Lower lobe of right lung (tissue), 2 donors: ENCODE results near the gene SRM. TPM values are rescaled to one million over a fixed set of nuclear protein-coding genes. Genes with fewer than 3 reads are reported as not detected.

ENCODE experiments used
- ATAC-seq, 2 donors: fragments of 200-7000 bp; cut with Tn5 transposase; one replicate each; pipeline ENCODE4 v1.9.1; 2020 to 2022; ENCODE audit warnings: mild to moderate bottlenecking in 2 of 2, moderate library complexity in 2 of 2
- DNase-seq: peaks from one replicate; pipeline ENCODE4 v3.0.0-alpha.2; 2020
- H3K27ac ChIP-seq: fragments of 200-600 bp; one replicate; pipeline ENCODE4 v1.8.0; 2022
- H3K27me3 ChIP-seq: fragments of 200-600 bp; one replicate; pipeline ENCODE4 v1.8.0; 2022; ENCODE audit warnings: low read depth
- H3K36me3 ChIP-seq: fragments of 200-600 bp; one replicate; pipeline ENCODE4 v1.8.0; 2022; ENCODE audit warnings: mild to moderate bottlenecking
- H3K4me1 ChIP-seq: fragments of 200-600 bp; one replicate; pipeline ENCODE4 v1.8.0; 2022
- H3K4me3 ChIP-seq: fragments of 200-600 bp; one replicate; pipeline ENCODE4 v1.8.0; 2022; ENCODE audit warnings: mild to moderate bottlenecking
- H3K9me3 ChIP-seq: fragments of 200-600 bp; one replicate; pipeline ENCODE4 v1.8.0; 2022
- intact Hi-C: fragments of 100-400 bp; cut with DNase I; formaldehyde crosslinking; loops from one replicate; pipeline ENCODE4 v1.11.0; 2022
- total RNA-seq: library from RNA; stranded (reverse); fragmentation: NEBNext Ultra II Directional; extraction: Animal tissue kit (Norgen Biotek cat#: 25700); gene quantifications from one replicate; pipeline ENCODE4 v1.2.1, GENCODE V29; 2021
- TF ChIP-seq, protein P1 (sequence below): fragments of 200-600 bp; IDR thresholded peaks from one replicate; pipeline ENCODE4 v1.8.0; 2022; ENCODE audit warnings: antibody characterized with exemption, mild to moderate bottlenecking
- donor health status: DM: no; HTN: yes; CAD: no; lungs with severe emphysema.

Gene SRM
- total RNA-seq, 1 donor from 2014 or later, result 38.7 TPM

DNA sequence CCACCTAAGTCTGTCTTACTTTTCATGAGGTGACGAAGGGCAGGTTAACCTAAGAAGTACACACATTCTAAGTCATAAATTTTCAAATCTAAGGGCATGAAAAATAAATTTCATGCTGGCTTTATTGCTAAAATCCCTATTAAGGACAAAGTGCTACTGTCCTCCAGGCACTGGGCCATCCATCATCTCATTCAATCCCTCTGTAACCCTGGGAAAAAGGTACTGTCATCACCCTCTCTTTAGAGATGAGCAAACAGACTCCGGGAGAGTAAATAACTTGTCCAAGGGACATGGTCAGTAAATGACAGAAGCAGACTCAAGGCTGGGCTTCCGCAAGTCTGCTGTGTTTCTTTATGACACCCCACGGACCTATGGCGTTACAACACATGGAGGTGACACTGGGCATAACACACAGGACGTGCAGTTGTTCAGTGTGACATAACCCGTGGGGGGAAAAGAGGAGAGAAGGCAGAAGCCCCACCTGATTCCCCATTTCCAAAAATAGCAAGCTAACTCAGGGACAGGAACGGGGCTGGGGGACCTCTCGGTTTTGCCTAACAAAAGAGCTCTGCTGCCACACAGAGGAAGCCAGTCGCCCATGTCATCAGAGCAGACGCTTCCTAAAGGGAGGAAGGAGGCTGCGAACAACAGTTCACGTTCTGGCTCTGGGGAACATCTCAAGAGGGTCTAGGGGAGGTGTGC lies 12.5 kb upstream of the SRM start:
- Histone ChIP-seq H3K4me3 (no peak overlapping the region), H3K4me1 (no peaks in the 10 kb centered on the region), H3K9me3 (no peaks in the 10 kb centered on the region), H3K36me3 (peaks cover 100% of the 10 kb centered on the region), H3K27me3 (no peaks in the 10 kb centered on the region), H3K27ac (no peak overlapping the region)
- ATAC-seq (no peak), DNase-seq (peak; percentile 3)
- intact Hi-C loops, result no loop called here
- TF ChIP-seq, protein P1, sequence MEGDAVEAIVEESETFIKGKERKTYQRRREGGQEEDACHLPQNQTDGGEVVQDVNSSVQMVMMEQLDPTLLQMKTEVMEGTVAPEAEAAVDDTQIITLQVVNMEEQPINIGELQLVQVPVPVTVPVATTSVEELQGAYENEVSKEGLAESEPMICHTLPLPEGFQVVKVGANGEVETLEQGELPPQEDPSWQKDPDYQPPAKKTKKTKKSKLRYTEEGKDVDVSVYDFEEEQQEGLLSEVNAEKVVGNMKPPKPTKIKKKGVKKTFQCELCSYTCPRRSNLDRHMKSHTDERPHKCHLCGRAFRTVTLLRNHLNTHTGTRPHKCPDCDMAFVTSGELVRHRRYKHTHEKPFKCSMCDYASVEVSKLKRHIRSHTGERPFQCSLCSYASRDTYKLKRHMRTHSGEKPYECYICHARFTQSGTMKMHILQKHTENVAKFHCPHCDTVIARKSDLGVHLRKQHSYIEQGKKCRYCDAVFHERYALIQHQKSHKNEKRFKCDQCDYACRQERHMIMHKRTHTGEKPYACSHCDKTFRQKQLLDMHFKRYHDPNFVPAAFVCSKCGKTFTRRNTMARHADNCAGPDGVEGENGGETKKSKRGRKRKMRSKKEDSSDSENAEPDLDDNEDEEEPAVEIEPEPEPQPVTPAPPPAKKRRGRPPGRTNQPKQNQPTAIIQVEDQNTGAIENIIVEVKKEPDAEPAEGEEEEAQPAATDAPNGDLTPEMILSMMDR, result no peak

- Histone ChIP-seq H3K9me3 (no peaks in the 10 kb centered on the region), H3K4me1 (no peaks in the 10 kb centered on the region), H3K27ac (no peak overlapping the region), H3K36me3 (peaks cover 98% of the 10 kb centered on the region), H3K4me3 (no peak overlapping the region), H3K27me3 (no peaks in the 10 kb centered on the region)
- TF ChIP-seq, protein P1, result no peak
- intact Hi-C loops, result no loop called here
- DNase-seq (no peak), ATAC-seq (no peak)
Measured at GRCh38 chr1:11071463-11072215, 11.8 kb upstream of the SRM start.

DNA sequence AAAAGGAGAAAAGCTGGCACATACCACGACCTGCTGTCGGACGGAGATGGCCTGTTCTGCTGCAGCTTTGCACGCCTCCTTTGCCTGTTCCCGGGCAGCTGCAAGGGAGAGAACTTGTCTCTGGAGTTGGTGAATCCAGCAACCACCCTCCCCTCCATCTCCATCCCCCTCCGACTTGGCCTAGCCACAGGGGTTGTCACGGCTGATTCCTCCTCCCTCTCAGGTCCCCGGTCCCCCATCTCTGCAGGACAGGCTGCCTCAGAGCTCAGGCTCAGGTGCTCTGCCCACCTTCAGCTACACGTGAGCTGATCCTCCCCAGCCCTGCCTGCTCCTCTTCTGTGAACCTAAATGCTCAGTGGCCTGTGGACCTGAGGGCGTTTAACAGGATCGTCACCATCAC lies 11.1 kb upstream of the SRM start:
- no peak overlapping the region for H3K4me3 ChIP-seq
- no peaks in the 10 kb centered on the region for H3K9me3 ChIP-seq
- DNase-seq (no peak), ATAC-seq (no peak)
- H3K27ac ChIP-seq, result no peak overlapping the region
- no peaks in the 10 kb centered on the region for H3K4me1 ChIP-seq
- TF ChIP-seq, protein P1, result no peak
- H3K36me3 ChIP-seq, result peaks cover 98% of the 10 kb centered on the region
- intact Hi-C loops, result no loop called here
- H3K27me3 ChIP-seq, result no peaks in the 10 kb centered on the region

- TF ChIP-seq, protein P1, result no peak
- ATAC-seq, result no peak
- H3K27me3 ChIP-seq, result no peaks in the 10 kb centered on the region
- no peak overlapping the region for H3K4me3 ChIP-seq
- peaks cover 91% of the 10 kb centered on the region for H3K36me3 ChIP-seq
- H3K9me3 ChIP-seq, result no peaks in the 10 kb centered on the region
- intact Hi-C loops, result no loop called here
- no peaks in the 10 kb centered on the region for H3K4me1 ChIP-seq
- DNase-seq, result peak; percentile 18
- no peak overlapping the region for H3K27ac ChIP-seq
Measured at GRCh38 chr1:11068600-11069473, 9.0 kb upstream of the SRM start.
